Activated CD8-positive, alpha-beta memory T cell treated with anti-CD3 and anti-CD28 coated beads, Interleukin-2, amount 50 U/mL, for 1 hour (primary cell): Measurements from ENCODE around the gene PACRG.
"Not testable (repeated sequence)": the region's sequence is repeated elsewhere in the genome, so short reads cannot be mapped to it uniquely, and the experiment has no call there.

Experiments used
- DNase-seq: peaks from one replicate; pipeline ENCODE4 v3.0.0-alpha.2; 2020; ENCODE audit errors: extremely low read depth

Gene PACRG

GRCh38 chr6:163313981-163314380 lies 586.2 kb downstream of the PACRG start:
- no peak for DNase-seq

GRCh38 chr6:163314791-163315470 lies 587.2 kb downstream of the PACRG start:
- DNase-seq = no peak

GRCh38 chr6:163316866-163317495 lies 589.2 kb downstream of the PACRG start:
- DNase-seq = not testable (repeated sequence)

GRCh38 chr6:163318071-163318786 lies 590.5 kb downstream of the PACRG start:
- no peak for DNase-seq

GRCh38 chr6:163319609-163320366 lies 592.0 kb downstream of the PACRG start:
- no peak for DNase-seq

GRCh38 chr6:163320402-163320801 lies 592.6 kb downstream of the PACRG start:
- no peak for DNase-seq

- no peak for DNase-seq
These were observed 593.0 kb downstream of the PACRG start for GRCh38 chr6:163320804-163321203.

GRCh38 chr6:163321717-163322116 lies 593.9 kb downstream of the PACRG start:
- no peak for DNase-seq

GRCh38 chr6:163323274-163323673 lies 595.5 kb downstream of the PACRG start:
- no peak for DNase-seq

GRCh38 chr6:163323705-163324104 lies 595.9 kb downstream of the PACRG start:
- DNase-seq = no peak

GRCh38 chr6:163324326-163324687 lies 596.5 kb downstream of the PACRG start:
- DNase-seq = no peak

- DNase-seq = no peak
These were observed 597.1 kb downstream of the PACRG start for GRCh38 chr6:163324688-163325389.

- DNase-seq = no peak
These were observed 597.6 kb downstream of the PACRG start for GRCh38 chr6:163325390-163325784.

- DNase-seq = no peak
These were observed 599.5 kb downstream of the PACRG start for GRCh38 chr6:163327165-163327880.

- no peak for DNase-seq
These were observed 600.1 kb downstream of the PACRG start for GRCh38 chr6:163327921-163328320.

- no peak for DNase-seq
These were observed 600.6 kb downstream of the PACRG start for GRCh38 chr6:163328411-163328810.

- no peak for DNase-seq
These were observed 602.2 kb downstream of the PACRG start for GRCh38 chr6:163329991-163330390.

- DNase-seq = no peak
These were observed 603.5 kb downstream of the PACRG start for GRCh38 chr6:163331245-163331644.

- no peak for DNase-seq
These were observed 604.8 kb downstream of the PACRG start for GRCh38 chr6:163332575-163332974.

- DNase-seq = no peak
These were observed 605.3 kb downstream of the PACRG start for GRCh38 chr6:163333038-163333437.
